T-helper 9 cell (primary cell): Measurements from ENCODE around the gene SAYSD1.

Experiments
- DNase-seq: peaks from one replicate; pipeline ENCODE4 v3.0.0-alpha.2; 2020

SAYSD1 gene

DNA sequence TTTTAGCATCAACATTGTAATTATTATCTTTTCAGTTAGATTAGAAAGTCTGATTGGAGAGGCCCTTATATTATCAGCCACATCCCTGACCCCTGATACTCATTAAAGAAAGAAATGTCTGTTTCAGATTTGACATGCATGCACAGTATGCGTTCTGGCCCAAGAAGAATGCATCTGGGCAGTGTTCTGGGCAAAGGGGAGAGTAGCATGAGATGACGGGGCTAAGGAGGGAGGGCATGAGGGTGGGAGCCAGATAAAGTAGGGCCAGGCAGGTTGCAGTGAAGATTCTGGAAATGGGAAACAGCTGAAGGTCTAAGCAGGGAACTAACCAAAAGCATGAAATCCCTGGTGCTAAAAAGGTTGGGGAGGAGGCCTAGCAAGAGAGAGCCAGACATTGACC lies 7.3 kb downstream of the SAYSD1 start:
- DNase-seq = no peak

GRCh38 chr6:39107034-39107433 lies 8.0 kb downstream of the SAYSD1 start:
- no peak for DNase-seq

GRCh38 chr6:39104528-39104927 lies 10.5 kb downstream of the SAYSD1 start:
- DNase-seq = no peak

- DNase-seq = no peak
Observed at GRCh38 chr6:39102821-39103136, 12.2 kb downstream of the SAYSD1 start.

GRCh38 chr6:39102071-39102820 lies 12.7 kb downstream of the SAYSD1 start:
- DNase-seq = no peak

GRCh38 chr6:39100358-39100757 lies 14.6 kb downstream of the SAYSD1 start:
- no peak for DNase-seq

DNA sequence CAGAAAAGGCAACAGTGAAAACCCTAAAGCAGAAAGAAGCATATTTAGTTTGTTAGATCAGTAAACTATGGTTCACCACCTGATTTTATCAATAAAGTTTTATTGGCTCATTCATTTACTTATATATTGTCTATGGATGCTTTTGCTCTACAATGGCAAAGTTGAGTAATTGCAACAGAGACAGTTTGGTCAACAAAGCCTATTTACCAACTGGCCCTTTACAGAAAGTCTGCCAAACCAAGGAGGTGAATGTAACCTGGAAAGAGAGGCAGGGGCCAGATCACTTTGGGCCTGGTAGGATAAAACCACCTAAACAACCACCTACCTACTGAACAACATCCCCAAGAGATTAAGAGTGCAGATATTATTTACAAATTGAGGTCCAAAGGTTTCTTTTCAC lies 19.4 kb downstream of the SAYSD1 start:
- DNase-seq = no peak

DNA sequence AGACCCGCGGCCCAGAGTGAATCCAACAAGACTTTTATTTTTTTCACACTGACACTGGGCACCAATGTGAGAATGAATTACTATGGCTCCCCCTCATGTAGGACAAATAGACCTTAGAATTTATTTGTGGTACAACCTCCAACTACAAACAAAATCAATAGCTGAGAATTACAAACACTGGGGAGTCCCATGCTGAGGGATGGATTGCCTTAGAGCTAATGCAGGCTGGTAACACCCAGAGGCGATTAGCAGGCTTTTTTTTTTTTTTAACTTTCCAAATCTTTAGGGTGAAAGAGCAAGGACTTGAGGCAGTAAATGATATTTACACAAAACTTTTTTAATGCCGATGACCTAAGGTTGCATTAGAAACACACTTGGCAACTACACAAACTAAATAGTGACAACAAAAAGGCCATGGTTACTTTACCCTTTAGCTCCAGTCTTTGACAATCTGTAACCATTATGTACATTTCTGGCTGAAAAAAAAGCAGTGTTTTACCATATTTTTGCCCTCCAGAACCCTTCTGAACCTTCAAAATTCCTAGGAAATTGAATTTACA lies 21.8 kb downstream of the SAYSD1 start:
- no peak for DNase-seq

- DNase-seq = no peak
Observed at GRCh38 chr6:39092124-39092523, 22.9 kb downstream of the SAYSD1 start.

GRCh38 chr6:39091220-39091619 lies 23.8 kb downstream of the SAYSD1 start:
- no peak for DNase-seq

GRCh38 chr6:39090036-39090435 lies 24.9 kb downstream of the SAYSD1 start:
- DNase-seq = no peak

DNA sequence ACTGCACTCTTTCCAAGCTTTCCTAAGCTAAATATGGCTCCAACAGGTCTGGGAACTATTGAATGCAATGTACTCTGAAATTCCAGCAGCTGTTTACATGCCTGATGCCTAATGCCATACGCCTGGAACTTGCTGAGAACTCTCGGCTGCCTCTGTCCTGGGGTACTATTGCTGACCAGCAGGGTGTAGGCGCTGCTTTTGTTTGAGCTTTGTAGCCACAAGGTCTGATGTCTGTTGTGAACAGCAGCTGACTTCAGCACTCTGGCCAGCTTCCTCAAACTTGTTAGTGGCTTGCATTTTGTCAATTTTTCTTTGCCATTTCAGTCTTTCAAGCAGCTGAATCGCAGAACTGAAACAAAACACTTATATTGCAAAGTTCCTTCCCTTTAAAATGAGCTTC lies 26.7 kb downstream of the SAYSD1 start:
- DNase-seq = no peak

DNA sequence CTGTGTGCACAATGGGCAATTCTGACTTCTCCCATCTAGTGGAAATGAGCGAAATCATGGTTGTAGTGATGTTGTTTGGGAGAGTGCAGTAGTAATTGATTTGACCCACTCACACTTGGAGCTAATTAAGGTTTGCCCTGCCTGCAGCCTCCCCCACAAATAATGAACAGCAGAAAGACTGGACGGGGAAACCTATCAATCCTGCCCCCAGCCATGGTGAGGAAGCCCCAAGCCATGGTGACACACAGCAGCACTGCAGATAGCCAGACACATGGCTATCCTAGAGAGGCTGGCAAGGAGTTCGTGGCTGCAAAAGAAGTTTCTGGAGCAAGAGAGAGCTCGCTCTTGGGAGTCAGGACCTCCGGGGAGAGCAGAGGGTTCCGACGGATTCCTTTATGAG lies 27.8 kb downstream of the SAYSD1 start:
- DNase-seq = no peak

GRCh38 chr6:39086711-39087110 lies 28.3 kb downstream of the SAYSD1 start:
- DNase-seq = no peak

- no peak for DNase-seq
Observed at GRCh38 chr6:39086294-39086693, 28.7 kb downstream of the SAYSD1 start.

DNA sequence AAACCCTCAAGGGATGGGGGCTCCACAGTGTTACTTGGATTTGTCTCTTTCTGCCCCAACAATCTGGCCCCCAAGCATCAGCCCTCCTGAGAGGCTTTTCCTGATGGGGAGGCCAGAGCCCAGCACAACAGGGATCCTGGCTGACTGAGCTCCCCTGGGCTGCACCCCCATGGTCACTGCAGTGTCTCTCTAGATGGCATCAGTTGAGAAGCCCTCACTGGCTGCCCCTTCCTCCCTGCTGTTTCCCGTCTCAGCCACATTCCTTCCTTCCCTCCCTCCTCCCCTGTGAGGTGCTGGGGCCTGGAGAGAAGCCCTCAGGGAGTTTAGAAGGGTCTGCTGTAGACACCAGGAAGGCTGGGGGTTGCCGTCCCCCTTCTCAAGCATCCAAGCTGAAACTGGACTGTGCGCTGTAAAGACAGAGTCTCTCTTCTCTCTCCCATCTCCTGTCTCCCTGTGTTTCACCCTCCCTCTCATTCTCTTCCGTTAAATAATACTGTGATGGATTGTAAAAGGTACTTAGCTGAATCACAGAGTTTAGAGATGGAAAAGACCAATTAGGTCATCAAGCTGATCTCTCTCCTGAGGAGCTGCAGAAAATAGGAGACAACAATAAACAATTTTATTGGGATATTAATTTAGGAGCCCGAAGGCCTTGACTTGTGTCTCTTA lies 29.7 kb downstream of the SAYSD1 start:
- no peak for DNase-seq

- DNase-seq = no peak
Observed at GRCh38 chr6:39084506-39084905, 30.5 kb downstream of the SAYSD1 start.

GRCh38 chr6:39083231-39083634 lies 31.8 kb downstream of the SAYSD1 start:
- DNase-seq = no peak

DNA sequence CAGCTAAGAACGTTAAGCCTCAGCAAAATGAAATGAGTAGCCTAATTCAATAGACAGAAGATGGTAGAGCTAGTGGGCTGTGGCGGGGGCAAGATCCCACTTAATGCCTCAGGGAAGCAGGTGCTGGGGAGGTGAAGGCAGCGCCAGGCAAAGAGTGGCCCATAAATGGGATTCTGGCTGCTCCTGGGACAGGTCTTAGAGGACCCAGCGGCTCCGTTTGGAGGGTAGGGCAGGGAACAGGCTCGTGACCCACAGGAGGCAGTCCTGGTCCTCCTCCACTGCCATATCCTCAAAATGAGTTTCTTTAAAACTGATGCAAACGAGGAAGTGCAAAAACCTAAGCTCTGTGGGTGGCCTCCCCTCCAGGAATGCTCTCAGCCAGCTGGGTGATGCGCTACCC lies 32.7 kb downstream of the SAYSD1 start:
- no peak for DNase-seq

- no peak for DNase-seq
Observed at GRCh38 chr6:39080246-39080875, 34.6 kb downstream of the SAYSD1 start.

DNA sequence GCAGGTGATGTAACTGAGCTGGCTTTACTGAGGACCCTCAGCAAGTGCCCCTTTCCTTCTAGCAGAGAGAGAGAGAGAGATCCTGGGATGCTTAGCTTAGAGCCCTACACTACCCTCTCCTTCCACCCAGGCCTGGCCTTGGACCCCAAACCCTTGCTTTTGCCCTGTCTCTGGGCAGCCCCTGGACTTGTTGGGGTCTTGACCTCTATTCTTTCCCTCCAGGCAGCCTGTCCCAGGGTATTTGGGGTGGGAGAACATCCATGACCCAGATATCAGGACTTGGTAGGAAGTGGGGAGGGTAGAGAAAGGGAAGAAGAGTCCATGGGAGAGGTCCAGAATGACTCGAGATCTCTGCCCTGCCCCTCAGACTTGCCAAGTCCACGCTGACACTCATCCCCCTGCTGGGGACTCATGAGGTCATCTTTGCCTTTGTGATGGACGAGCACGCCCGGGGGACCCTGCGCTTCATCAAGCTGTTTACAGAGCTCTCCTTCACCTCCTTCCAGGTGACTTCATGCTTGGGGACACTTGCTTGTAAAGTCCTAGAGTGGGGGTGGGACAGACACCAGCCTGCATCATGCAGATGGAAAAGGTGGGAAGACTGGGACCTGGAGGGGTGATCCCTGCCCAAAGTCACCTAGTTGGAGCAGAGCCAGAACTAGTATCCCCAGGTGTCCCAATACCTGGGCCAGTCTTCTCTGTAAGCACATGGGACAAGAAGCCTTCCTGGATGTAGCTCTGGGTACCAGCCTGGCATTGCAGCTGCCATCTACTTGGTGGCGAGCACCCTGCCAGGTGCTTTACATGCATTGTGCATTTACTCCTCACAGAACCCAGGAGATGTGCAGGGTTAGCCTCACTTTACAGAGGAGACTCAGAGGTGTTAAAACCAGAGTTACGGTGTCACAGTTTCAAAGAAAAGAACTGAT lies 35.5 kb downstream of the SAYSD1 start:
- no peak for DNase-seq

- no peak for DNase-seq
Observed at GRCh38 chr6:39078695-39079094, 36.3 kb downstream of the SAYSD1 start.
